Measurements from ENCODE around the gene PTPN4. TPM values are rescaled to one million over a fixed set of nuclear protein-coding genes. Genes with fewer than 3 reads are reported as not detected.

Gene PTPN4
- total and polyA plus RNA-seq, 2 of the 13 experiments (the other 11 are each of a cell fraction or from before 2014, with no cell fraction given) = 20.3 to 34.6 TPM

DNA sequence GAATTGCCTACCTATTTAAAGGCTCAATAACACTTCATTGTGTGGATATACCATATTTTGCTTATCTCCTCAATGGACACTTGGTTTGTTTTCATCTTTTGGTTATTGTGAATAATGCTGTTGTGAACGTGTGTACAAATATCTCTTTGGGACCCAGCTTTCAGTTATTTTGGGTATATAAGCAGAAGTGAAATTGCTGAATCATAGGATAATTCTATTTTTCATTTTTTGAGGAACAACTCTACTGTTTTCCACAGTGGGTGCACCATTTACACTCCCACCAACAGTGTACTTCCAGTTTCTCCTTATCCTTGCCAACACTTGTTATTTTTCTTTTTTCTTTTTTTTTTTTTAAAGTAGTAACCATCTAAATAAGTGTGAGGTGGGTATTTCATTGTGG is 29.0 kb downstream of the PTPN4 start:
- in situ Hi-C loops (cut with HindIII; ENCODE audit: extremely low pct_ligation_motif_present, low pct_unique_long_range_greater_than_20kb) = no loop called here
- H3K27ac ChIP-seq (ENCODE audit: extremely low read length, insufficient read depth, low read length) = no peak overlapping the region
- H3K79me2 ChIP-seq (ENCODE audit: insufficient read depth, low read length) = peaks cover 78% of the 10 kb centered on the region
- no peak for DNase-seq (ENCODE audit: low spot score)
- TF ChIP-seq SCMH1 (CRISPR knock-in tag; IDR thresholded peaks at IDR 0.05; ENCODE audit: borderline replicate concordance) = no peak
- no peak for TF ChIP-seq ZC3H13 (CRISPR knock-in tag; IDR thresholded peaks at IDR 0.05)
- TF ChIP-seq, protein P1, sequence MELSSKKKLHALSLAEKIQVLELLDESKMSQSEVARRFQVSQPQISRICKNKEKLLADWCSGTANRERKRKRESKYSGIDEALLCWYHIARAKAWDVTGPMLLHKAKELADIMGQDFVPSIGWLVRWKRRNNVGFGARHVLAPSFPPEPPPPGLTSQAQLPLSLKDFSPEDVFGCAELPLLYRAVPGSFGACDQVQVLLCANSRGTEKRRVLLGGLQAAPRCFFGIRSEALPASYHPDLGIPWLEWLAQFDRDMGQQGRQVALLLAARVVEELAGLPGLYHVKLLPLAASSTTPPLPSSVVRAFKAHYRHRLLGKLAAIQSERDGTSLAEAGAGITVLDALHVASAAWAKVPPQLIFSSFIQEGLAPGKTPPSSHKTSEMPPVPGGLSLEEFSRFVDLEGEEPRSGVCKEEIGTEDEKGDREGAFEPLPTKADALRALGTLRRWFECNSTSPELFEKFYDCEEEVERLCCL (CRISPR knock-in tag; IDR thresholded peaks at IDR 0.05; ENCODE audit: borderline replicate concordance) = no peak
- no peak for TF ChIP-seq ZNF792 (CRISPR knock-in tag; IDR thresholded peaks at IDR 0.05)
- TF ChIP-seq POGZ (CRISPR knock-in tag; IDR thresholded peaks at IDR 0.05) = no peak
- TF ChIP-seq FOXA1 (IDR thresholded peaks at IDR 0.05) = no peak
- TF ChIP-seq FOXA1 (CRISPR knock-in tag; IDR thresholded peaks at IDR 0.05) = no peak
- TF ChIP-seq MAFF (IDR thresholded peaks at IDR 0.05; ENCODE audit: low read depth, low read length) = peak; percentile 36; the same call in 1 of the 2 replicates
- peak in 1 of 2 experiments; percentile 46; a peak in 2 of 4 replicates for TF ChIP-seq MAFK (conservative IDR thresholded peaks at IDR 0.05 in 1 of 2, IDR thresholded peaks at IDR 0.05 in 1 of 2; ENCODE audit: low read length in 2 of 2)
- TF ChIP-seq ZNF451 (CRISPR knock-in tag; IDR thresholded peaks at IDR 0.05) = no peak
- no peak for TF ChIP-seq ZNF619 (CRISPR knock-in tag; IDR thresholded peaks at IDR 0.05)
- TF ChIP-seq JARID2 (CRISPR knock-in tag; IDR thresholded peaks at IDR 0.05; ENCODE audit: insufficient replicate concordance) = no peak
- no TSS peak for BruUV-seq (replicated peaks)
- no peak overlapping the region for H3K4me3 ChIP-seq (replicated peaks in 1 of 3; ENCODE audit: insufficient read depth in 1 of 3, low read depth in 2 of 3, low read length in 3 of 3)
- CTCF ChIA-PET (ENCODE audit: low intra/inter-chr PET ratio, low total read pairs) = no interaction called here
- H3K27me3 ChIP-seq (ENCODE audit: control insufficient read depth in 1 of 2, insufficient read depth in 2 of 2, low read length in 2 of 2) = no peaks in the 10 kb centered on the region
- H3K9ac ChIP-seq (ENCODE audit: insufficient read depth, low read depth, low read length) = no peak overlapping the region
- POLR2A ChIA-PET = interaction anchor here (0.8 kb wide), 1 partner anchor 29 kb away, joined by 3 read pairs; the partner anchor contains the start of gene PTPN4
- H3K36me3 ChIP-seq (replicated peaks in 1 of 2; ENCODE audit: control insufficient read depth in 1 of 2, insufficient read depth in 2 of 2, low read length in 2 of 2) = no peaks in the 10 kb centered on the region; a peak in 2 of 5 replicates
- 95% methylated on average over 1 of the region's 1 CpG for WGBS (ENCODE audit: low lambda C conversion rate)
- peaks cover 4% of the 10 kb centered on the region; the same call in 1 of the 2 replicates for H4K20me1 ChIP-seq (ENCODE audit: insufficient read depth, low read length)
- no peak overlapping the region for H2AFZ ChIP-seq (ENCODE audit: low read length)
- H3K4me2 ChIP-seq (ENCODE audit: low read depth, low read length) = no peak overlapping the region
- no peak for ATAC-seq
- intact Hi-C loops (cut with micrococcal nuclease; ENCODE audit: unreplicated experiment) = no loop called here
- H3K9me3 ChIP-seq (ENCODE audit: low read length) = no peaks in the 10 kb centered on the region
- no peaks in the 10 kb centered on the region for H3K4me1 ChIP-seq (ENCODE audit: insufficient read depth, low read length)
- FAIRE-seq = no peak

All from HepG2 (cell line).